Measurements from ENCODE around the gene TSPAN18. TPM values are rescaled to one million over a fixed set of nuclear protein-coding genes. Genes with fewer than 3 reads are reported as not detected.
A peak's percentile ranks its signal among the peaks of the same experiment; 100 is the strongest.

TSPAN18 gene
- total and polyA plus RNA-seq, 9 donors: 2.1 to 35.3 (median 14.4) TPM

- WGBS, 3 donors: 84 to 92% (median 90%) methylated on average over 14 of the region's 14 CpGs
- TF ChIP-seq CTCF (IDR thresholded peaks at IDR 0.05) (no peak), EP300 (IDR thresholded peaks at IDR 0.05) (no peak), POLR2A (IDR thresholded peaks at IDR 0.05) (no peak)
These were observed 182.8 kb downstream of the TSPAN18 start for GRCh38 chr11:44909557-44909956.

GRCh38 chr11:44910591-44910990, 183.8 kb downstream of the TSPAN18 start:
- H3K4me1 ChIP-seq (ENCODE audit: insufficient read depth): no peaks in the 10 kb centered on the region
- H3K9me3 ChIP-seq: no peaks in the 10 kb centered on the region
- WGBS, 3 donors: 85 to 90% (median 89%) methylated on average over 9 of the region's 9 CpGs
- H3K4me3 ChIP-seq: no peak overlapping the region
- no peak overlapping the region for H3K27ac ChIP-seq
- DNase-seq: no peak
- no peak for TF ChIP-seq CTCF (IDR thresholded peaks at IDR 0.05)
- no peak for TF ChIP-seq POLR2A (IDR thresholded peaks at IDR 0.05)
- TF ChIP-seq EP300 (IDR thresholded peaks at IDR 0.05): no peak
- H3K27me3 ChIP-seq: no peaks in the 10 kb centered on the region
- intact Hi-C loops (cut with DNase I): loop anchor here (2.0 to 5.0 kb wide), 5 partner anchors 183 to 358 kb away; partner anchors contain the start of gene TSPAN18 (in 2 of the 4)
- no peaks in the 10 kb centered on the region for H3K36me3 ChIP-seq

More at GRCh38 chr11:44909557-44909956, 182.8 kb downstream of the TSPAN18 start:
- Histone ChIP-seq H3K9me3 (no peaks in the 10 kb centered on the region), H3K4me3 (no peak overlapping the region), H3K27me3 (no peaks in the 10 kb centered on the region), H3K4me1 (ENCODE audit: insufficient read depth) (no peaks in the 10 kb centered on the region), H3K27ac (no peak overlapping the region), H3K36me3 (no peaks in the 10 kb centered on the region)
- intact Hi-C loops (cut with DNase I): no loop called here
- no peak for DNase-seq

- TF ChIP-seq CTCF (IDR thresholded peaks at IDR 0.05): peak; percentile 74 to 78 (median 76)
- TF ChIP-seq EP300 (IDR thresholded peaks at IDR 0.05): no peak
- Histone ChIP-seq H3K9me3 (no peaks in the 10 kb centered on the region), H3K36me3 (no peaks in the 10 kb centered on the region), H3K4me1 (ENCODE audit: insufficient read depth) (no peaks in the 10 kb centered on the region), H3K27me3 (no peaks in the 10 kb centered on the region), H3K4me3 (no peak overlapping the region), H3K27ac (no peak overlapping the region)
- peak; percentile 77 to 92 (median 85) for DNase-seq
- 22 to 23% (median 22%) methylated on average over 24 of the region's 24 CpGs for WGBS, 3 donors
- intact Hi-C loops (cut with DNase I): loop anchor here (2.0 to 5.0 kb wide), 5 partner anchors 184 to 359 kb away; partner anchors contain the start of gene TSPAN18 (in 2 of the 4)
These were observed 184.5 kb downstream of the TSPAN18 start for GRCh38 chr11:44911029-44911814.

- Histone ChIP-seq H3K4me3 (no peak overlapping the region), H3K36me3 (no peaks in the 10 kb centered on the region), H3K4me1 (ENCODE audit: insufficient read depth) (no peaks in the 10 kb centered on the region), H3K27ac (no peak overlapping the region), H3K27me3 (no peaks in the 10 kb centered on the region), H3K9me3 (no peaks in the 10 kb centered on the region)
- intact Hi-C loops (cut with DNase I): loop anchor here (5.0 kb wide), 4 partner anchors 185 to 360 kb away; partner anchors contain the start of gene TSPAN18 (in 2 of the 4)
- no peak for DNase-seq
- TF ChIP-seq EP300 (IDR thresholded peaks at IDR 0.05) (no peak), CTCF (IDR thresholded peaks at IDR 0.05) (no peak), POLR2A (IDR thresholded peaks at IDR 0.05) (no peak)
- WGBS, 3 donors: 65 to 69% (median 66%) methylated on average over 12 of the region's 12 CpGs
These were observed 185.7 kb downstream of the TSPAN18 start for GRCh38 chr11:44912270-44912987.

Data from ovary (tissue), 9 donors.